AG04450 (cell line): ENCODE results near the gene MAGI2. TPM values are rescaled to one million over a fixed set of nuclear protein-coding genes. Genes with fewer than 3 reads are reported as not detected.

ENCODE experiments used
- CTCF ChIA-PET: fragments of 300-600, 350-600 bp; formaldehyde crosslinking; extraction: SDS; loops from one replicate; lab custom pipeline; 2022; ENCODE audit warnings: antibody characterized with exemption, inconsistent platforms; lab: Charles Lee
- POLR2A ChIA-PET: fragments of 350-600 bp; formaldehyde crosslinking; extraction: SDS; loops from one replicate; lab custom pipeline; 2021; ENCODE audit warnings: antibody characterized with exemption, inconsistent platforms; lab: Yijun Ruan, JAX
- DNase-seq: peaks from one replicate; pipeline ENCODE4 v3.0.0-alpha.2; 2011; ENCODE audit warnings: low read depth, low spot score
- H3K27ac ChIP-seq: one replicate; pipeline ENCODE4 v1.5.1; 2012; ENCODE audit warnings: low read depth, low read length, control low read depth
- H3K27me3 ChIP-seq: one replicate; pipeline ENCODE4 v1.6.0; 2012; ENCODE audit warnings: low read length; ENCODE audit not compliant: control insufficient read depth, insufficient read depth
- H3K4me3 ChIP-seq: 2 replicates; pipeline ENCODE4 v1.5.1; 2011; ENCODE audit warnings: mild to moderate bottlenecking, low read depth, low read length, control low read depth
- H3K9me3 ChIP-seq: 2 replicates; pipeline ENCODE4 v1.5.1; 2012; ENCODE audit warnings: low read length; ENCODE audit not compliant: control insufficient read depth, insufficient read depth
- CTCF ChIP-seq: IDR thresholded peaks from 2 replicates; pipeline ENCODE4 v1.5.1; 2011; ENCODE audit warnings: low read depth, low read length, control low read depth, inconsistent platforms
- polyA plus RNA-seq: library from polyadenylated mRNA; depleted of rRNA; stranded (reverse); fragments of >200 nt; gene quantifications from 2 replicates; pipeline ENCODE4 v1.2.3, GENCODE V29; 2011

Gene MAGI2
- polyA plus RNA-seq, 1 experiment: 2.3 TPM

GRCh38 chr7:79282882-79283602, 170.4 kb downstream of the MAGI2 start:
- no peaks in the 10 kb centered on the region for H3K27me3 ChIP-seq
- CTCF ChIA-PET: interaction anchor here (0.5 to 3.1 kb wide), 15 partner anchors 9 to 1343 kb away, joined by 3 to 17 read pairs (median 3); no protein-coding TSS in a partner anchor
- no peak overlapping the region for H3K27ac ChIP-seq
- no peak overlapping the region for H3K4me3 ChIP-seq
- TF ChIP-seq CTCF: no peak
- POLR2A ChIA-PET: interaction anchor here (0.7 to 1.5 kb wide), 3 partner anchors 12 to 700 kb away, joined by 4 to 6 read pairs (median 4); partner anchors contain the start of gene MAGI2
- H3K9me3 ChIP-seq: no peaks in the 10 kb centered on the region
- DNase-seq: peak; percentile 79

- DNase-seq: peak; percentile 39
- ChIA-PET CTCF (interaction anchor here (0.7 to 3.1 kb wide), 22 partner anchors 10 to 1342 kb away, joined by 3 to 17 read pairs (median 4); no protein-coding TSS in a partner anchor), POLR2A (interaction anchor here (0.7 to 1.5 kb wide), 3 partner anchors 12 to 701 kb away, joined by 4 to 6 read pairs (median 4); partner anchors contain the start of gene MAGI2)
- H3K27ac ChIP-seq: peak overlapping the region; percentile 69
- H3K4me3 ChIP-seq: peak overlapping the region; percentile 8; the same call in 1 of the 2 replicates
- no peaks in the 10 kb centered on the region for H3K27me3 ChIP-seq
- no peaks in the 10 kb centered on the region for H3K9me3 ChIP-seq
- TF ChIP-seq CTCF: peak; percentile 62
Measured at GRCh38 chr7:79282070-79282694, 171.3 kb downstream of the MAGI2 start.

GRCh38 chr7:79281426-79281825, 172.0 kb downstream of the MAGI2 start:
- no peak overlapping the region for H3K4me3 ChIP-seq
- POLR2A ChIA-PET: interaction anchor here (0.7 to 1.0 kb wide), 2 partner anchors 170 to 172 kb away, joined by 3 to 6 read pairs; partner anchors contain the start of gene MAGI2
- no peaks in the 10 kb centered on the region for H3K9me3 ChIP-seq
- CTCF ChIA-PET: interaction anchor here (1.0 to 3.1 kb wide), 12 partner anchors 9 to 1261 kb away, joined by 3 to 17 read pairs (median 6); no protein-coding TSS in a partner anchor
- no peak for TF ChIP-seq CTCF
- H3K27ac ChIP-seq: no peak overlapping the region
- H3K27me3 ChIP-seq: no peaks in the 10 kb centered on the region
- DNase-seq: no peak

GRCh38 chr7:79272938-79273337, 180.5 kb downstream of the MAGI2 start:
- H3K27ac ChIP-seq: no peak overlapping the region
- no peak for TF ChIP-seq CTCF
- POLR2A ChIA-PET: no interaction called here
- no peak for DNase-seq
- H3K4me3 ChIP-seq: no peak overlapping the region
- CTCF ChIA-PET: interaction anchor here (0.8 to 1.9 kb wide), 7 partner anchors 9 to 1252 kb away, joined by 3 to 17 read pairs (median 4); no protein-coding TSS in a partner anchor
- H3K27me3 ChIP-seq: no peaks in the 10 kb centered on the region
- H3K9me3 ChIP-seq: peaks cover 2% of the 10 kb centered on the region; the same call in 1 of the 2 replicates
